Measurements from ENCODE around the gene TPM1. TPM values are rescaled to one million over a fixed set of nuclear protein-coding genes. Genes with fewer than 3 reads are reported as not detected.

The TPM1 gene
- total and polyA plus RNA-seq, 9 of the 15 experiments (the other 6 are each of a cell fraction or from before 2014, with no cell fraction given): 8.1 to 53.9 (median 43.1) TPM

- no peaks in the 10 kb centered on the region for H3K4me1 ChIP-seq (replicated peaks in 1 of 2; ENCODE audit: control insufficient read depth in 2 of 2, insufficient read depth in 2 of 2, low read length in 2 of 2)
- ATAC-seq: no peak
- no peak overlapping the region for H3K9ac ChIP-seq (ENCODE audit: insufficient read depth in 1 of 2, low read depth in 2 of 2, low read length in 2 of 2)
- intact Hi-C loops (cut with micrococcal nuclease): no loop called here
- no peak overlapping the region for H2AFZ ChIP-seq (ENCODE audit: low read depth, low read length)
- no TSS peak for BruUV-seq (replicated peaks)
- DNase-seq (ENCODE audit: extremely low read depth in 1 of 4, low spot score in 3 of 4): no peak
- H3K27ac ChIP-seq (ENCODE audit: extremely low read depth, low read depth, low read length): no peak overlapping the region
- no peaks in the 10 kb centered on the region for H3K9me3 ChIP-seq (replicated peaks; ENCODE audit: control insufficient read depth, insufficient read depth, low read depth, low read length)
- no peaks in the 10 kb centered on the region for H3K36me3 ChIP-seq (ENCODE audit: control insufficient read depth, insufficient read depth, low read length)
- POLR2A ChIA-PET: no interaction called here
- H3K9me1 ChIP-seq (ENCODE audit: control insufficient read depth, insufficient read depth, low read length): no peaks in the 10 kb centered on the region
- no peak overlapping the region for H3K4me3 ChIP-seq
- in situ Hi-C loops (cut with MboI): no loop called here
- 0% methylated on average over 3 of the region's 3 CpGs for WGBS (ENCODE audit: insufficient coverage, low coverage, missing lambda C conversion rate)
- no peaks in the 10 kb centered on the region for H3K79me2 ChIP-seq (ENCODE audit: control insufficient read depth, insufficient read depth, low read length)
- CTCF ChIA-PET (ENCODE audit: low intra/inter-chr PET ratio): no interaction called here
- no peaks in the 10 kb centered on the region for H4K20me1 ChIP-seq (replicated peaks; ENCODE audit: control insufficient read depth, insufficient read depth, low read length)
- TF ChIP-seq FUS (optimal IDR thresholded peaks at IDR 0.05; ENCODE audit: low read depth, low read length): no peak
- TF ChIP-seq ZNF311 (CRISPR knock-in tag; IDR thresholded peaks at IDR 0.05): no peak
- no peak for TF ChIP-seq ZBTB11 (CRISPR knock-in tag; IDR thresholded peaks at IDR 0.05)
- no peak for TF ChIP-seq RFX5 (IDR thresholded peaks at IDR 0.05; ENCODE audit: low read depth, low read length)
- TF ChIP-seq SAP30 (IDR thresholded peaks at IDR 0.05; ENCODE audit: borderline replicate concordance, insufficient read depth, low read depth, low read length, poor library complexity, severe bottlenecking): no peak
- TF ChIP-seq TCF7 (IDR thresholded peaks at IDR 0.05; ENCODE audit: borderline replicate concordance): no peak
- TF ChIP-seq ZNF140 (CRISPR knock-in tag; IDR thresholded peaks at IDR 0.05): no peak
- TF ChIP-seq PCBP2 (IDR thresholded peaks at IDR 0.05; ENCODE audit: low read depth, low read length, poor library complexity, severe bottlenecking): no peak
- FAIRE-seq: no peak
- no peak overlapping the region for H3K4me2 ChIP-seq (ENCODE audit: insufficient read depth, low read length)
- peaks cover 19 to 30% of the 10 kb centered on the region in 2 experiments for H3K27me3 ChIP-seq (ENCODE audit: control insufficient read depth in 2 of 2, insufficient read depth in 2 of 2, low read length in 2 of 2)
These were observed 32.2 kb upstream of the TPM1 start for GRCh38 chr15:63010386-63010785.
